ENCODE data around the gene KLK15. TPM values are rescaled to one million over a fixed set of nuclear protein-coding genes. Genes with fewer than 3 reads are reported as not detected.

The KLK15 gene
- polyA plus RNA-seq, 1 donor from 2014 or later = not detected

GRCh38 chr19:50844296-50844935 lies 11.0 kb upstream of the KLK15 start:
- H4K20me1 ChIP-seq (ENCODE audit: insufficient read depth) = no peaks in the 10 kb centered on the region
- H3K79me2 ChIP-seq (replicated peaks; ENCODE audit: insufficient read depth, low read length) = no peaks in the 10 kb centered on the region
- no peaks in the 10 kb centered on the region for H3F3A ChIP-seq (ENCODE audit: insufficient read depth, low read length, poor library complexity, severe bottlenecking)
- H3K27me3 ChIP-seq (ENCODE audit: insufficient read depth, low read depth, low read length) = no peaks in the 10 kb centered on the region
- H3K9me3 ChIP-seq (ENCODE audit: low read length) = no peaks in the 10 kb centered on the region
- no peak overlapping the region for H2AFZ ChIP-seq (ENCODE audit: low read depth, low read length)
- H3K4me3 ChIP-seq (ENCODE audit: low read length) = no peak overlapping the region
- H3K9me2 ChIP-seq (ENCODE audit: insufficient read depth, low read length) = no peaks in the 10 kb centered on the region
- TF ChIP-seq MXI1 (conservative IDR thresholded peaks at IDR 0.05; ENCODE audit: poor library complexity, severe bottlenecking) = no peak
- no peak for TF ChIP-seq RAD21 (conservative IDR thresholded peaks at IDR 0.05)
- no peak for TF ChIP-seq POLR2AphosphoS5 (IDR thresholded peaks at IDR 0.05)
- no peak for TF ChIP-seq TAF1 (IDR thresholded peaks at IDR 0.05; ENCODE audit: low read depth)
- no peak for TF ChIP-seq SMC3 (conservative IDR thresholded peaks at IDR 0.05; ENCODE audit: poor library complexity)
- no peak for TF ChIP-seq EP300 (conservative IDR thresholded peaks at IDR 0.05; ENCODE audit: poor library complexity, severe bottlenecking)
- TF ChIP-seq, protein P1, sequence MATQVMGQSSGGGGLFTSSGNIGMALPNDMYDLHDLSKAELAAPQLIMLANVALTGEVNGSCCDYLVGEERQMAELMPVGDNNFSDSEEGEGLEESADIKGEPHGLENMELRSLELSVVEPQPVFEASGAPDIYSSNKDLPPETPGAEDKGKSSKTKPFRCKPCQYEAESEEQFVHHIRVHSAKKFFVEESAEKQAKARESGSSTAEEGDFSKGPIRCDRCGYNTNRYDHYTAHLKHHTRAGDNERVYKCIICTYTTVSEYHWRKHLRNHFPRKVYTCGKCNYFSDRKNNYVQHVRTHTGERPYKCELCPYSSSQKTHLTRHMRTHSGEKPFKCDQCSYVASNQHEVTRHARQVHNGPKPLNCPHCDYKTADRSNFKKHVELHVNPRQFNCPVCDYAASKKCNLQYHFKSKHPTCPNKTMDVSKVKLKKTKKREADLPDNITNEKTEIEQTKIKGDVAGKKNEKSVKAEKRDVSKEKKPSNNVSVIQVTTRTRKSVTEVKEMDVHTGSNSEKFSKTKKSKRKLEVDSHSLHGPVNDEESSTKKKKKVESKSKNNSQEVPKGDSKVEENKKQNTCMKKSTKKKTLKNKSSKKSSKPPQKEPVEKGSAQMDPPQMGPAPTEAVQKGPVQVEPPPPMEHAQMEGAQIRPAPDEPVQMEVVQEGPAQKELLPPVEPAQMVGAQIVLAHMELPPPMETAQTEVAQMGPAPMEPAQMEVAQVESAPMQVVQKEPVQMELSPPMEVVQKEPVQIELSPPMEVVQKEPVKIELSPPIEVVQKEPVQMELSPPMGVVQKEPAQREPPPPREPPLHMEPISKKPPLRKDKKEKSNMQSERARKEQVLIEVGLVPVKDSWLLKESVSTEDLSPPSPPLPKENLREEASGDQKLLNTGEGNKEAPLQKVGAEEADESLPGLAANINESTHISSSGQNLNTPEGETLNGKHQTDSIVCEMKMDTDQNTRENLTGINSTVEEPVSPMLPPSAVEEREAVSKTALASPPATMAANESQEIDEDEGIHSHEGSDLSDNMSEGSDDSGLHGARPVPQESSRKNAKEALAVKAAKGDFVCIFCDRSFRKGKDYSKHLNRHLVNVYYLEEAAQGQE (IDR thresholded peaks at IDR 0.05; ENCODE audit: borderline replicate concordance) = no peak
- TF ChIP-seq, protein P2, sequence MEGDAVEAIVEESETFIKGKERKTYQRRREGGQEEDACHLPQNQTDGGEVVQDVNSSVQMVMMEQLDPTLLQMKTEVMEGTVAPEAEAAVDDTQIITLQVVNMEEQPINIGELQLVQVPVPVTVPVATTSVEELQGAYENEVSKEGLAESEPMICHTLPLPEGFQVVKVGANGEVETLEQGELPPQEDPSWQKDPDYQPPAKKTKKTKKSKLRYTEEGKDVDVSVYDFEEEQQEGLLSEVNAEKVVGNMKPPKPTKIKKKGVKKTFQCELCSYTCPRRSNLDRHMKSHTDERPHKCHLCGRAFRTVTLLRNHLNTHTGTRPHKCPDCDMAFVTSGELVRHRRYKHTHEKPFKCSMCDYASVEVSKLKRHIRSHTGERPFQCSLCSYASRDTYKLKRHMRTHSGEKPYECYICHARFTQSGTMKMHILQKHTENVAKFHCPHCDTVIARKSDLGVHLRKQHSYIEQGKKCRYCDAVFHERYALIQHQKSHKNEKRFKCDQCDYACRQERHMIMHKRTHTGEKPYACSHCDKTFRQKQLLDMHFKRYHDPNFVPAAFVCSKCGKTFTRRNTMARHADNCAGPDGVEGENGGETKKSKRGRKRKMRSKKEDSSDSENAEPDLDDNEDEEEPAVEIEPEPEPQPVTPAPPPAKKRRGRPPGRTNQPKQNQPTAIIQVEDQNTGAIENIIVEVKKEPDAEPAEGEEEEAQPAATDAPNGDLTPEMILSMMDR (IDR thresholded peaks at IDR 0.05; ENCODE audit: poor library complexity, severe bottlenecking) = no peak
- no peak for TF ChIP-seq EZH2 (IDR thresholded peaks at IDR 0.05; ENCODE audit: borderline replicate concordance, insufficient read depth, low read length, poor library complexity, severe bottlenecking)
- H3K36me3 ChIP-seq (ENCODE audit: insufficient read depth, low read length) = no peaks in the 10 kb centered on the region
- no peak overlapping the region for H3K9ac ChIP-seq (ENCODE audit: low read length)
- no peak overlapping the region for H3K27ac ChIP-seq (ENCODE audit: low read length)
- no peak overlapping the region for H3K4me2 ChIP-seq (ENCODE audit: low read length)

DNA sequence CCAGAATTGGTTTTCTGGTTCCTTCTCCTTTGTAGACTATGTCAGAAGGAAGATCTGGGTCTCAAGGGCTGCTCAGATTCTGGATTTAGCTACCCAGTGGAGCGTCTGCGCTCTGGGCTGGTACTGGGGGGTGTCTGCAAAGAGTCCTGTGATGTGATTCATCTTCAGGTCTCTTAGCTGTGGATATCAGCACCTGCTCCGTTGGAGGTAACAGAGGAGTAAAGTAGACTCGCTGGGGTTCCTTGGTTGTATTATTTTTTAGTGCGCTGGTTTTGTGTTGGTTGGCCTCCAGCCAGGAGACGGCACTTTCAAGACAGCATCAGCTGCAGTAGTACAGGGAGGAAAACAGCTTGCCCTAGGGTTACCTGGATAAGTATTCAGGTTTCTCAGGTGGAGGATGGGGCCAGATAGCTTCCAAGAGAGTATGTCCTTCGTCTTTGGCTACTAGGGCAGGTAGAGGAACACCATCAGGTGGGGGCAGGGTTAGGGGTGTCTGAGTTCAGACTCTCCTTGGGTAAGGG lies 10.4 kb upstream of the KLK15 start:
- Histone ChIP-seq H3K9me3 (ENCODE audit: low read length) (no peaks in the 10 kb centered on the region), H3K27ac (ENCODE audit: low read length) (no peak overlapping the region), H3F3A (ENCODE audit: insufficient read depth, low read length, poor library complexity, severe bottlenecking) (no peaks in the 10 kb centered on the region), H3K4me2 (ENCODE audit: low read length) (no peak overlapping the region), H3K79me2 (replicated peaks; ENCODE audit: insufficient read depth, low read length) (no peaks in the 10 kb centered on the region), H3K36me3 (ENCODE audit: insufficient read depth, low read length) (no peaks in the 10 kb centered on the region), H3K4me3 (ENCODE audit: low read length) (no peak overlapping the region), H3K27me3 (ENCODE audit: insufficient read depth, low read depth, low read length) (no peaks in the 10 kb centered on the region), H3K9me2 (ENCODE audit: insufficient read depth, low read length) (no peaks in the 10 kb centered on the region), H4K20me1 (ENCODE audit: insufficient read depth) (no peaks in the 10 kb centered on the region), H2AFZ (ENCODE audit: low read depth, low read length) (no peak overlapping the region), H3K9ac (ENCODE audit: low read length) (no peak overlapping the region)
- TF ChIP-seq, protein P2 (IDR thresholded peaks at IDR 0.05; ENCODE audit: poor library complexity, severe bottlenecking) = no peak
- TF ChIP-seq RAD21 (conservative IDR thresholded peaks at IDR 0.05) (no peak), MXI1 (conservative IDR thresholded peaks at IDR 0.05; ENCODE audit: poor library complexity, severe bottlenecking) (no peak), SMC3 (conservative IDR thresholded peaks at IDR 0.05; ENCODE audit: poor library complexity) (no peak), EZH2 (IDR thresholded peaks at IDR 0.05; ENCODE audit: borderline replicate concordance, insufficient read depth, low read length, poor library complexity, severe bottlenecking) (no peak), EP300 (conservative IDR thresholded peaks at IDR 0.05; ENCODE audit: poor library complexity, severe bottlenecking) (no peak), POLR2AphosphoS5 (IDR thresholded peaks at IDR 0.05) (no peak), TAF1 (IDR thresholded peaks at IDR 0.05; ENCODE audit: low read depth) (no peak)
- TF ChIP-seq, protein P1 (IDR thresholded peaks at IDR 0.05; ENCODE audit: borderline replicate concordance) = no peak

All from neural cell (in vitro differentiated cells).